ENCODE data around the gene GNB3.

GRCh38 chr12:6796576-6796975, 44.1 kb upstream of the GNB3 start:
- no peak for TF ChIP-seq CTCF (IDR thresholded peaks at IDR 0.05; ENCODE audit: low read depth, low read length)
- TF ChIP-seq EZH2phosphoT487 (IDR thresholded peaks at IDR 0.05; ENCODE audit: low read depth), result no peak

Measured in OCI-LY3 (cell line).